HEK293 (cell line): Measurements from ENCODE around the gene NPHP4.

Source experiments
- CTCF ChIA-PET: fragments of 350-600 bp; formaldehyde crosslinking; extraction: SDS; loops from one replicate; lab custom pipeline; 2021; ENCODE audit warnings: antibody characterized with exemption; lab: Yijun Ruan, JAX
- POLR2A ChIA-PET: fragments of 300-600 bp; formaldehyde crosslinking; extraction: SDS; loops from one replicate; lab custom pipeline; 2020; ENCODE audit warnings: antibody characterized with exemption, inconsistent platforms; lab: Yijun Ruan, JAX
- H3K27ac ChIP-seq: fragments of 200-500 bp; sonication (Bioruptor generic); 2 replicates; pipeline ENCODE4 v1.5.1; 2014; ENCODE audit warnings: low read depth, low read length, control low read depth, inconsistent platforms; ENCODE audit errors: extremely low read depth
- H3K36me3 ChIP-seq, 2 experiments: fragments of 200-500 bp in 1 of 2; sonication (Bioruptor generic) in 1 of 2; 1 replicate in 1 of 2; 2 replicates in 1 of 2; pipeline ENCODE4 v1.5.1; 2014 to 2017; ENCODE audit warnings: inconsistent platforms in 2 of 2, low read length in 2 of 2; ENCODE audit not compliant: control insufficient read depth in 2 of 2, insufficient read depth in 1 of 2
- H3K4me1 ChIP-seq: fragments of 200-500 bp; sonication (Bioruptor generic); 2 replicates; pipeline ENCODE4 v1.5.1; 2014; ENCODE audit warnings: mild to moderate bottlenecking, low read length, inconsistent platforms; ENCODE audit not compliant: control insufficient read depth, insufficient read depth
- H3K4me3 ChIP-seq: 2 replicates; pipeline ENCODE4 v1.5.1; 2011; ENCODE audit warnings: low read depth, mild to moderate bottlenecking, control low read depth, low read length, moderate library complexity
- H3K9me3 ChIP-seq: fragments of 200-500 bp; sonication (Bioruptor generic); 2 replicates; pipeline ENCODE4 v1.5.1; 2014; ENCODE audit warnings: low read depth, low read length, inconsistent platforms; ENCODE audit not compliant: control insufficient read depth, insufficient read depth
- GLIS1 ChIP-seq: fragments of 450-650 bp; formaldehyde crosslinking; IDR thresholded peaks from 2 replicates; pipeline ENCODE4 v1.5.1; 2016; ENCODE audit warnings: missing biosample characterization, missing genetic modification characterization
- GLIS2 ChIP-seq: fragments of 450-650 bp; formaldehyde crosslinking; IDR thresholded peaks from 2 replicates; pipeline ENCODE4 v1.5.1; 2016; ENCODE audit warnings: missing biosample characterization, missing genetic modification characterization
- KLF16 ChIP-seq: fragments of 450-650 bp; formaldehyde crosslinking; IDR thresholded peaks from 2 replicates; pipeline ENCODE4 v1.5.1; 2017; ENCODE audit warnings: missing biosample characterization, missing genetic modification characterization
- KLF8 ChIP-seq: fragments of 450-650 bp; formaldehyde crosslinking; IDR thresholded peaks from 2 replicates; pipeline ENCODE4 v1.5.1; 2016; ENCODE audit warnings: missing biosample characterization, missing genetic modification characterization
- SP2 ChIP-seq: fragments of 450-650 bp; formaldehyde crosslinking; IDR thresholded peaks from 2 replicates; pipeline ENCODE4 v1.5.1; 2016; ENCODE audit warnings: missing biosample characterization, missing genetic modification characterization
- SP3 ChIP-seq: fragments of 450-650 bp; formaldehyde crosslinking; IDR thresholded peaks from 2 replicates; pipeline ENCODE4 v1.5.1; 2016; ENCODE audit warnings: missing biosample characterization, missing genetic modification characterization
- ZBTB21 ChIP-seq: fragments of 450-650 bp; formaldehyde crosslinking; IDR thresholded peaks from 2 replicates; pipeline ENCODE4 v1.5.1; 2017; ENCODE audit warnings: missing biosample characterization, missing genetic modification characterization
- ZBTB48 ChIP-seq: fragments of 450-650 bp; formaldehyde crosslinking; IDR thresholded peaks from 2 replicates; pipeline ENCODE4 v1.5.1; 2016; ENCODE audit warnings: missing biosample characterization, missing genetic modification characterization
- ZFP69B ChIP-seq: fragments of 450-650 bp; formaldehyde crosslinking; IDR thresholded peaks from 2 replicates; pipeline ENCODE4 v1.5.1; 2016; ENCODE audit warnings: missing biosample characterization, missing genetic modification characterization
- ZIC2 ChIP-seq: fragments of 450-650 bp; formaldehyde crosslinking; IDR thresholded peaks from 2 replicates; pipeline ENCODE4 v1.5.1; 2016; ENCODE audit warnings: missing biosample characterization, missing genetic modification characterization
- ZNF138 ChIP-seq: fragments of 450-650 bp; formaldehyde crosslinking; IDR thresholded peaks from 2 replicates; pipeline ENCODE4 v1.5.1; 2016; ENCODE audit warnings: missing biosample characterization, missing genetic modification characterization, borderline replicate concordance
- ZNF174 ChIP-seq: fragments of 450-650 bp; formaldehyde crosslinking; IDR thresholded peaks from 2 replicates; pipeline ENCODE4 v1.5.0; 2017; ENCODE audit warnings: missing biosample characterization, mild to moderate bottlenecking, missing genetic modification characterization
- ZNF223 ChIP-seq: fragments of 450-650 bp; formaldehyde crosslinking; IDR thresholded peaks from 2 replicates; pipeline ENCODE4 v1.5.1; 2016; ENCODE audit warnings: missing biosample characterization, missing genetic modification characterization
- ZNF24 ChIP-seq: fragments of 450-650 bp; formaldehyde crosslinking; IDR thresholded peaks from 2 replicates; pipeline ENCODE4 v1.5.1; 2016; ENCODE audit warnings: missing biosample characterization, missing genetic modification characterization
- ZNF341 ChIP-seq: fragments of 450-650 bp; formaldehyde crosslinking; IDR thresholded peaks from 2 replicates; pipeline ENCODE4; 2016; ENCODE audit warnings: low read depth, missing biosample characterization, missing genetic modification characterization
- ZNF423 ChIP-seq: fragments of 450-650 bp; formaldehyde crosslinking; IDR thresholded peaks from 2 replicates; pipeline ENCODE4 v1.5.1; 2016; ENCODE audit warnings: missing biosample characterization, missing genetic modification characterization
- ZNF600 ChIP-seq: fragments of 450-650 bp; formaldehyde crosslinking; IDR thresholded peaks from 2 replicates; pipeline ENCODE4 v1.5.1; 2016; ENCODE audit warnings: missing biosample characterization, missing genetic modification characterization
- TF ChIP-seq, protein P1 (sequence below): fragments of 450-650 bp; formaldehyde crosslinking; IDR thresholded peaks from 2 replicates; pipeline ENCODE4 v1.5.1; 2016; ENCODE audit warnings: missing biosample characterization, missing genetic modification characterization
- TF ChIP-seq, protein P2 (sequence below): fragments of 450-650 bp; formaldehyde crosslinking; IDR thresholded peaks from 2 replicates; pipeline ENCODE4 v1.5.1; 2016; ENCODE audit warnings: missing biosample characterization, missing genetic modification characterization

NPHP4 gene

DNA sequence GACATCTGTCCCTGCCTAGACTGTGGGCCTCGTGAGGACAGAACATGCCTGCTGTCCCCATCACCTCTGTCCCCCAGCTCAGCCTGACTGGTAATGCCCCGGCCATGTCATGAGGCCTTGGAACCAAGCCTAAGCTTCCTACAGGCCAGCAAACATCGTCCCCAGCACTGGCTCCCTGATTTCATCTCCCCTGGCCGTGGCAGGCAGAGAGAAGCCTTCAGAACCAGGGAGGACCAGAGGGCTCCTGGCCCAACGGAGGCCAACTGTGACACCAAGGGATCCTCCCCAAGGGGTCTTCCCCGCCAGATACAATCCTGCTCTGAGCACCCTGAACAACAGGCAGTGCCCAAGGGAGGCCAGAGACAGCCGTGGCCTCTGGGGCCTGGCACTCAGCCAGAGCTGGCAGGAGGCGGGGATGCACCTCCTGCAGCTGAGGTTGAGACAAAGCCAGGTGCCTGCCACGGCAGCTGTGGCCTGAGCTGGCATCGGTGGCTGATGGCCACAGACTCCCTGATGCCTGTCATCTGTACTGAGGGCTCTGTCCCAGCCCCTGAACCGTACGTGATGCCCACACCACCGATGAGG, 9.9 kb upstream of the NPHP4 start:
- H3K36me3 ChIP-seq: no peaks in the 10 kb centered on the region
- CTCF ChIA-PET: interaction anchor here (0.7 to 1.6 kb wide), 3 partner anchors 19 to 39 kb away, joined by 3 to 5 read pairs (median 3); no protein-coding TSS in a partner anchor
- TF ChIP-seq ZNF423 (tag by site-specific recombination) (peak; percentile 77), ZBTB48 (tag by site-specific recombination) (peak; percentile 39; the same call in 1 of the 2 replicates), ZIC2 (tag by site-specific recombination) (peak; percentile 94), ZNF138 (tag by site-specific recombination) (no peak), KLF16 (tag by site-specific recombination) (no peak), ZNF24 (tag by site-specific recombination) (no peak), ZNF174 (no peak), GLIS1 (tag by site-specific recombination) (peak; percentile 97), ZBTB21 (no peak), KLF8 (tag by site-specific recombination) (no peak), GLIS2 (tag by site-specific recombination) (0 out of 2 replicates have a peak, but pooled peaks have one; percentile 59), ZNF341 (tag by site-specific recombination) (peak; percentile 83)
- peaks cover 10% of the 10 kb centered on the region for H3K4me1 ChIP-seq
- no peak overlapping the region for H3K27ac ChIP-seq
- H3K4me3 ChIP-seq: no peak overlapping the region
- POLR2A ChIA-PET: interaction anchor here (1.4 kb wide), 1 partner anchor 9 kb away, joined by 6 read pairs; no protein-coding TSS in a partner anchor
- no peaks in the 10 kb centered on the region for H3K9me3 ChIP-seq

DNA sequence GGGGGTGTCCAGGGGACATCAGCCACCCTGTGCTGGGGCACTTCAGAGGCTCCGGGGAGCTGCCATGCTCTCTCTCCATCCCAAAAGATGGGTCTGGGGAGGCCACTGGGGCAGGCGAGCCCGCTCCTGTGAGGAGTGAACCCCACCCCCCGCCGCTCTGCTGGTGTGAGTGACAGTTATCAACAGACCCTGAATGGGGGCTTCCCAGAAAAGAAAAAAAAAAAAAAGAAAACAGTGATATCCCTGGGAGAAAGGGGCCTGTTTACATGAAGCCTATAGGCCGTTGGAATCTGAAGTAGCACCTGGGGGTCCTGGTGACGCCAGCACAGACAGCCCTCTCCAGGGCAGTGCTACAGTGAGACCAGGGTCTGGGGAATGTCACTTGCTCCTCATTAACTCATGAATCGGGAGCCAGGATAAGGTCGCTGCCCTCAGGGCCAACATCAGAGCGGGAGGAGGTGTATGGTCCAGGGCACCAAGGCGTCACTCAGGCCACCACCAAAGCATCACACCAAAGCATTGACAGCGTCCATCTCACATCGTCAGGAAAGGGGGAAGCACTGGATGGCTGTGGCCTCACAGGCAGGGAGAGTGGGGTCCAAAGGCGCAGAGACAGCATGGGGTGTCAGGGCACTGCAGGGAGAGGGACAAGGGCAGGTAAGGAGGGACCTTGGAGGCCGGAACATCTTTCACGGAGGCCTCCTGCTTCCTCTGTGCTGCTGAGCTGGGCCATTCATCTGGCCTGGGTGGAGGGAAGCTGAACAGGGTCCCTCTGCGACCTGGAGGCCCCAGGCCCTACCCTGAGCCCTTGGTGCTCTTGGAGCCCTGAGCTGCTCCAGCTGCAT, 8.4 kb upstream of the NPHP4 start:
- POLR2A ChIA-PET: interaction anchor here (0.9 kb wide), 1 partner anchor 13 kb away, joined by 3 read pairs; no protein-coding TSS in a partner anchor
- peak; percentile 43; the same call in 1 of the 2 replicates for TF ChIP-seq ZNF600 (tag by site-specific recombination)
- TF ChIP-seq ZFP69B (tag by site-specific recombination): no peak
- TF ChIP-seq, all 188 proteins: peak for 1

DNA sequence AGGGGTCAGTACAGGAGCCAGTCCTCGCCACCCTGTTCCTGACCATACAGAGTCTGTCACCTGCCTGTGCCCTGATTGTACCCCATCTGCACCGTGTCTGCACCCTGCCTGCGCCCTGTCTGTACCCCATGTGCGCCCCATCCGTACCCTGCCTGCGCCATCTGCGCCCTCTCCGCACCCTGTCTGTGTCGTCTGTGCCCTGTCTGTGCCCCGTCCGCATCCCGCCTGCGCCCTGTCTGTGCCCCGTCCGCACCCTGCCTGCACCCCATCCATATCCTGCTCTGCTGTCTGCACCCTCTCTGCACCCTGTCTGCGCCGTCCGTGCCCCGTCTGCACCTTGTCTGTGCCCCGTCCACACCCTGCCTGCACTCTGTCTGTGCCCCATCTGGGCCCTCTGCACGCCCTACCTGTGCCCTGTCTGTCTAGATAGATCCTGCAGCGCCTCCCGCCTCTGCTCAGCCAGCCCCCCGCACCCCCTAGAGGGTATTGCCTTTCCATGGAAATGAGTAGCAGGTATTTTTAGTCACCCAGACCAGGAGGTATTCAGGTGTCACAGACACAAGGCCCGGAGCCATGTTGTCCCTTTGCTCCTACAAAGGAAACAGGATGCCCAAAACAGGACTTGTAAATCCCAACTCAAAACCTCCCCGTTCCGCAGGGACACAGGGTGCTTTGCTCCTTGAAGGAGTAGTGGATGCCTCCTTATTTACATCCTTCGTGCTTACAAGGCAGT, 7.7 kb upstream of the NPHP4 start:
- Histone ChIP-seq H3K27ac (no peak overlapping the region), H3K4me1 (peaks cover 10% of the 10 kb centered on the region), H3K4me3 (no peak overlapping the region), H3K36me3 (no peaks in the 10 kb centered on the region), H3K9me3 (no peaks in the 10 kb centered on the region)
- CTCF ChIA-PET: interaction anchor here (0.6 kb wide), 1 partner anchor 71 kb away, joined by 3 read pairs; no protein-coding TSS in a partner anchor
- POLR2A ChIA-PET: no interaction called here
- TF ChIP-seq SP2 (no peak), ZNF223 (peak; percentile 57; the same call in 1 of the 2 replicates), SP3 (tag by site-specific recombination) (no peak), ZNF600 (tag by site-specific recombination) (peak; percentile 59; the same call in 1 of the 2 replicates), ZNF24 (tag by site-specific recombination) (no peak)
- TF ChIP-seq, protein P1, sequence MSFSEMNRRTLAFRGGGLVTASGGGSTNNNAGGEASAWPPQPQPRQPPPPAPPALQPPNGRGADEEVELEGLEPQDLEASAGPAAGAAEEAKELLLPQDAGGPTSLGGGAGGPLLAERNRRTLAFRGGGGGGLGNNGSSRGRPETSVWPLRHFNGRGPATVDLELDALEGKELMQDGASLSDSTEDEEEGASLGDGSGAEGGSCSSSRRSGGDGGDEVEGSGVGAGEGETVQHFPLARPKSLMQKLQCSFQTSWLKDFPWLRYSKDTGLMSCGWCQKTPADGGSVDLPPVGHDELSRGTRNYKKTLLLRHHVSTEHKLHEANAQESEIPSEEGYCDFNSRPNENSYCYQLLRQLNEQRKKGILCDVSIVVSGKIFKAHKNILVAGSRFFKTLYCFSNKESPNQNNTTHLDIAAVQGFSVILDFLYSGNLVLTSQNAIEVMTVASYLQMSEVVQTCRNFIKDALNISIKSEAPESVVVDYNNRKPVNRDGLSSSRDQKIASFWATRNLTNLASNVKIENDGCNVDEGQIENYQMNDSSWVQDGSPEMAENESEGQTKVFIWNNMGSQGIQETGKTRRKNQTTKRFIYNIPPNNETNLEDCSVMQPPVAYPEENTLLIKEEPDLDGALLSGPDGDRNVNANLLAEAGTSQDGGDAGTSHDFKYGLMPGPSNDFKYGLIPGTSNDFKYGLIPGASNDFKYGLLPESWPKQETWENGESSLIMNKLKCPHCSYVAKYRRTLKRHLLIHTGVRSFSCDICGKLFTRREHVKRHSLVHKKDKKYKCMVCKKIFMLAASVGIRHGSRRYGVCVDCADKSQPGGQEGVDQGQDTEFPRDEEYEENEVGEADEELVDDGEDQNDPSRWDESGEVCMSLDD (tag by site-specific recombination): peak; percentile 34; the same call in 1 of the 2 replicates
- TF ChIP-seq, protein P2, sequence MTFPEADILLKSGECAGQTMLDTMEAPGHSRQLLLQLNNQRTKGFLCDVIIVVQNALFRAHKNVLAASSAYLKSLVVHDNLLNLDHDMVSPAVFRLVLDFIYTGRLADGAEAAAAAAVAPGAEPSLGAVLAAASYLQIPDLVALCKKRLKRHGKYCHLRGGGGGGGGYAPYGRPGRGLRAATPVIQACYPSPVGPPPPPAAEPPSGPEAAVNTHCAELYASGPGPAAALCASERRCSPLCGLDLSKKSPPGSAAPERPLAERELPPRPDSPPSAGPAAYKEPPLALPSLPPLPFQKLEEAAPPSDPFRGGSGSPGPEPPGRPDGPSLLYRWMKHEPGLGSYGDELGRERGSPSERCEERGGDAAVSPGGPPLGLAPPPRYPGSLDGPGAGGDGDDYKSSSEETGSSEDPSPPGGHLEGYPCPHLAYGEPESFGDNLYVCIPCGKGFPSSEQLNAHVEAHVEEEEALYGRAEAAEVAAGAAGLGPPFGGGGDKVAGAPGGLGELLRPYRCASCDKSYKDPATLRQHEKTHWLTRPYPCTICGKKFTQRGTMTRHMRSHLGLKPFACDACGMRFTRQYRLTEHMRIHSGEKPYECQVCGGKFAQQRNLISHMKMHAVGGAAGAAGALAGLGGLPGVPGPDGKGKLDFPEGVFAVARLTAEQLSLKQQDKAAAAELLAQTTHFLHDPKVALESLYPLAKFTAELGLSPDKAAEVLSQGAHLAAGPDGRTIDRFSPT (tag by site-specific recombination): peak; percentile 42; the same call in 1 of the 2 replicates
- TF ChIP-seq, all 188 proteins: peak for 4

More for the DNA sequence above, 8.4 kb upstream of the NPHP4 start:
- Histone ChIP-seq H3K4me3 (no peak overlapping the region), H3K4me1 (peaks cover 10% of the 10 kb centered on the region), H3K27ac (no peak overlapping the region), H3K9me3 (no peaks in the 10 kb centered on the region), H3K36me3 (no peaks in the 10 kb centered on the region)
- CTCF ChIA-PET: no interaction called here
